Fibroblast of mammary gland (primary cell): ENCODE results near the gene ATRAID.
"Not testable (repeated sequence)": the region's sequence is repeated elsewhere in the genome, so short reads cannot be mapped to it uniquely, and the experiment has no call there.

Source experiments
- DNase-seq: peaks from one replicate; pipeline ENCODE4 v3.0.0-alpha.2; 2010; ENCODE audit warnings: low read depth
- H3K4me3 ChIP-seq: 2 replicates; pipeline ENCODE4 v1.5.1; 2011; ENCODE audit warnings: low read depth, mild to moderate bottlenecking, low read length, moderate library complexity; ENCODE audit not compliant: control insufficient read depth
- CTCF ChIP-seq: conservative IDR thresholded peaks from 2 replicates; pipeline ENCODE4 v1.5.1; 2011; ENCODE audit warnings: low read depth, low read length, inconsistent platforms; ENCODE audit not compliant: control insufficient read depth, insufficient read depth

The ATRAID gene

DNA sequence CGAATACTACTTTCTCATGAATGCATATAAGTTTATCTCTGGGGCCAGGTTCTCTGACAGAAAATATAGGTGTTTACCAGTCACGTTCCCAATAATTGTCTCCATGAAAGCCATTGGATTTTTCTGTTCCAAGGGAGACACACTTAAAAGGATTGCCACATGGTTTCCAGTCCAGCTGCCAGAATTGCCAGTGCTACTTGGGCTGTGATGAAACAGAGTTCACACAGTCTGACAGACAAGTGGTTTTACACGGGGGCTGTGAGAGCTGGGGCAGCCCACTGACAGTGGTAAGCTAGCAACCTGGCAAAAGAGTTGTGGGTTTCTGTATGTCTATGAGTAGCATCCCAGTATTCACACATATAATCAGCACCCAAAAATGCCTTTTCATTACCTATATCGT lies 27.7 kb upstream of the ATRAID start:
- TF ChIP-seq CTCF = no peak
- peak; percentile 57 for DNase-seq
- H3K4me3 ChIP-seq = no peak overlapping the region

DNA sequence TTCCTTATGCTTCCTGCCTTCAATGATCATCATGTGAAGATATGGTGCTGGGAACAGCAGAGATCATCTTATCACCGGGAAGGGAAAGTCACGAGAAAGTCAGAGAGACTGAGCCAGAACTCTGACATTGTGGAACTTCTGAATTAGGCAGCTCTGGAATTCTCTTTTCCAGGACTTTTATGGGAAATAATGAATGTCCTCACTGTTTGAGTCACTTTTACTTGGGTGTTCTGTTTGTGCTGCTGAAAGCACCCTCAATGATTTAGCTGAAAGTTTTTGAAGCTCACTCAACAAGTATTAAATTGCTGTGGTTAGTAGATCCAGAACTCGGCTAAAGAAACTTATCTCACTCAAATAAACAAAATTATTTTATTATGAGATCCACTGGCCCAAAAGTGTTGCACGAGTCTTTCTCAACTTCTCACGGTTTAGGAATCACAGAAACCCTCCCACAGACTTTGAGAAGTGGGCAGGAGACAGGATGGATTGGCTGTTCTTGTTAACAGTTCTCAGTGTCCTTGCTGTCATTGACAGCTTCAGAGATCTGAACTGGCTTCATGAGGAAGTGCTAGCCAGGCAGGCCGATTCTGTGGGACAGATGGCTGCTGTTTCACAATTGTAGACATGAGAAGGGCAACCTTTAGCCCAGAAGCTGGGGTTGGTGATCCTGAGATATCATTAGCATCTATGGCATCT lies 26.4 kb upstream of the ATRAID start:
- no peak overlapping the region for H3K4me3 ChIP-seq
- no peak for TF ChIP-seq CTCF
- DNase-seq = peak; percentile 80

- TF ChIP-seq CTCF = no peak
Measured at GRCh38 chr2:27186613-27187345, 25.1 kb upstream of the ATRAID start.

DNA sequence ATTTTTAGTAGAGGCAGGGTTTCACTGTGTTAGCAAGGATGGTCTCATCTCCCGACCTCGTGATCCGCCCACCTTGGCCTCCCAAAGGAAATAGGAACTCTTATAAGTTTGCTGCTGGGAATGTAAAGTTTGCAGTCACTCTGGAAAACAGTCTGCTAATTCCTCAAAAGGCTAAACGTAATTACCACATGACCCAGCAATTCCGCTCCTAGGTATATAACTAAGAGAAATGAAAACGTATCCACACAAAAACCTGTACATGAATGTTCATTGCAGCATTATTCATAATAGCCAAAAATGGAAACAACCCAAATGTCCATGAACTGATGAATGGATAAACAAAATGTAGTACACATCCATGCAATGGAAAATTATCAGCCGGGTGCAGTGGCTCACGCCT lies 21.9 kb upstream of the ATRAID start:
- no peak for TF ChIP-seq CTCF
- no peak for DNase-seq
- no peak overlapping the region for H3K4me3 ChIP-seq

More at GRCh38 chr2:27186613-27187345, 25.1 kb upstream of the ATRAID start:
- DNase-seq = no peak
- no peak overlapping the region for H3K4me3 ChIP-seq

- peak; percentile 76 for DNase-seq
- no peak overlapping the region for H3K4me3 ChIP-seq
- TF ChIP-seq CTCF = peak; percentile 81
Measured at GRCh38 chr2:27191070-27191829, 20.6 kb upstream of the ATRAID start.

- no peak for TF ChIP-seq CTCF
- DNase-seq = no peak
- no peak overlapping the region for H3K4me3 ChIP-seq
Measured at GRCh38 chr2:27194538-27195354, 17.1 kb upstream of the ATRAID start.

GRCh38 chr2:27195799-27196198 lies 16.0 kb upstream of the ATRAID start:
- not testable (repeated sequence) for H3K4me3 ChIP-seq, DNase-seq

DNA sequence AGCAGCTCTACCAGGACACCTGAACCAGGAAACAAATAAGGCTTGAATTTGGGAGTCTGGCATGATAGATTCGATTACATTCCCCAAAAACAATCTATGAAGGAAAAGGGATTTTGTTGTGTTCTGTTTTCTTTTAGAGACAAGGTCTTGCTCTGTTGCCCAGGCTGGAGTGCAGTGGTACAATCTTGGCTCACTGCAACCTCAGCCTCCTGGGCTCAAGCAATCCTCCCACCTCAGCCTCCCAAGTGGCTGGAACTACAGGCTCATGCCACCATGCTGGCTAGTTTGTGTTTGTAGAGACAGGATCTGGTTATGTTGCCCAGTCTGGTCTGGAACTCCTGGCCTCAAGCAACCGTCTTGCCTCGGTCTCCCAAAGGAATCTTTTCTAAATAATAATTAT lies 13.8 kb upstream of the ATRAID start:
- DNase-seq, H3K4me3 ChIP-seq: not testable (repeated sequence)
